K562 (cell line): ENCODE results near the gene ZNF485.

Experiments used
- CEBPZ ChIP-seq: fragments of 150-350 bp; IDR thresholded peaks from 2 replicates; pipeline ENCODE4 v1.6.1; 2014; ENCODE audit warnings: low read depth, mild to moderate bottlenecking, low read length, borderline replicate concordance
- CTCF ChIP-seq, 3 experiments: IDR thresholded peaks in 2 of 3; conservative IDR thresholded peaks in 1 of 3; 2 replicates each; pipeline ENCODE4 v1.5.1; 2011 to 2012; ENCODE audit warnings: low read length in 3 of 3, mild to moderate bottlenecking in 3 of 3, control low read depth in 2 of 3, improper control_type of control experiment in 1 of 3, inconsistent platforms in 1 of 3, low read depth in 1 of 3, mixed read lengths in 1 of 3, moderate library complexity in 1 of 3; ENCODE audit not compliant: insufficient read depth in 2 of 3
- EZH2 ChIP-seq: IDR thresholded peaks from 2 replicates; pipeline ENCODE4 v1.6.1; 2012; ENCODE audit warnings: low read depth, mild to moderate bottlenecking, inconsistent platforms, low read length, borderline replicate concordance
- HNRNPL ChIP-seq: fragments of 200-400 bp; formaldehyde crosslinking; IDR thresholded peaks from 2 replicates; pipeline ENCODE4 v1.6.1; 2017; ENCODE audit warnings: low read depth, mild to moderate bottlenecking, low read length
- LARP7 ChIP-seq: fragments of 450-650 bp; IDR thresholded peaks from 2 replicates; pipeline ENCODE4 v1.6.1; 2016
- SMAD4 ChIP-seq: fragments of 250-450 bp; sonication (Bioruptor Pico); conservative IDR thresholded peaks from 2 replicates; pipeline ENCODE4 v1.8.0; 2021; ENCODE audit warnings: inconsistent platforms, mild to moderate bottlenecking, moderate library complexity
- ZBTB11 ChIP-seq, 3 experiments: fragments of 200-800 bp in 1 of 3; fragments of 250-450 bp in 1 of 3; fragments of 450-650 bp in 1 of 3; sonication (Bioruptor Pico) in 1 of 3; sonication (Bioruptor generic) in 1 of 3; formaldehyde crosslinking in 1 of 3; IDR thresholded peaks; 2 replicates each; pipeline versions ENCODE4 v1.6.1 to v1.8.0; 2016 to 2022; ENCODE audit warnings: mild to moderate bottlenecking in 2 of 3, missing genetic modification characterization in 2 of 3, missing compliant biosample characterization in 1 of 3, moderate library complexity in 1 of 3
- ZNF76 ChIP-seq: fragments of 250-450 bp; sonication (Bioruptor Pico); IDR thresholded peaks from 2 replicates; pipeline ENCODE4 v1.4.0; 2020; ENCODE audit warnings: mild to moderate bottlenecking, moderate library complexity, borderline replicate concordance

DNA sequence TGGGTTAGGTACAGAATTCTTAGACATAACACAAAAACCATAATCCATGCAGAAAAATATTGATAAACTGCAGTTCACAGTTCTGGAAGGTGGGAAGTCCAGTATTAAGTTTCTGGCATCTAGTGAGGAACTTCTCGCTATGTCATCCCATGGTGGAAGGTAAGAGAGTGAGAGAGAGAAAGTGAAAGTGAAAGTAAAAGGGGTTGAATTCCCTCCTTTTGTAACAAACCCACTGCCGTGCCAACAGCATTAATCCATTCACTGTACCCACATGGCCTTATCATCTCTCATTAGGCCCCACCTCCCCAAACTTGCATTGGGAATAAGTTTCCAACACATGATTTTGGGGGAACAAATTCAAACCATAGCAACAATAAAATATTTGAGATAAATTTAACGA lies 17.1 kb downstream of the ZNF485 start:
- TF ChIP-seq EZH2, result no peak
- no peak for TF ChIP-seq ZNF76 (CRISPR knock-in tag)
- TF ChIP-seq SMAD4 (CRISPR knock-in tag), result no peak
- TF ChIP-seq CTCF (IDR thresholded peaks at IDR 0.05 in 2 of 3, conservative IDR thresholded peaks at IDR 0.05 in 1 of 3; ENCODE audit: insufficient read depth in 2 of 3, low read depth in 1 of 3, low read length in 3 of 3), result no peak
- TF ChIP-seq HNRNPL, result no peak
- TF ChIP-seq LARP7, result no peak
- TF ChIP-seq CEBPZ, result no peak
- no peak for TF ChIP-seq ZBTB11 (CRISPR knock-in tag; IDR thresholded peaks at IDR 0.05)
